Prostate gland (tissue), 2 donors: ENCODE results near the gene WWTR1.

ENCODE experiments used
- POLR2A ChIP-seq: fragments of 450-650 bp; IDR thresholded peaks from one replicate; pipeline ENCODE4 v1.6.1; 2016; ENCODE audit warnings: antibody characterized with exemption, mild to moderate bottlenecking
- POLR2AphosphoS5 ChIP-seq: sonication (generic); formaldehyde crosslinking; IDR thresholded peaks from one replicate; pipeline ENCODE4 v1.6.1; 2017; ENCODE audit warnings: antibody characterized with exemption
- TF ChIP-seq, protein P1 (sequence below), 4 experiments: fragments of 200-600 bp in 2 of 4; fragments of 450-650 bp in 2 of 4; sonication (generic) in 2 of 4; IDR thresholded peaks; 1 replicate in 3 of 4; 2 replicates in 1 of 4; pipeline ENCODE4 v1.5.1; 2016 to 2019; ENCODE audit warnings: antibody characterized with exemption in 4 of 4, mild to moderate bottlenecking in 2 of 4, moderate library complexity in 2 of 4

DNA sequence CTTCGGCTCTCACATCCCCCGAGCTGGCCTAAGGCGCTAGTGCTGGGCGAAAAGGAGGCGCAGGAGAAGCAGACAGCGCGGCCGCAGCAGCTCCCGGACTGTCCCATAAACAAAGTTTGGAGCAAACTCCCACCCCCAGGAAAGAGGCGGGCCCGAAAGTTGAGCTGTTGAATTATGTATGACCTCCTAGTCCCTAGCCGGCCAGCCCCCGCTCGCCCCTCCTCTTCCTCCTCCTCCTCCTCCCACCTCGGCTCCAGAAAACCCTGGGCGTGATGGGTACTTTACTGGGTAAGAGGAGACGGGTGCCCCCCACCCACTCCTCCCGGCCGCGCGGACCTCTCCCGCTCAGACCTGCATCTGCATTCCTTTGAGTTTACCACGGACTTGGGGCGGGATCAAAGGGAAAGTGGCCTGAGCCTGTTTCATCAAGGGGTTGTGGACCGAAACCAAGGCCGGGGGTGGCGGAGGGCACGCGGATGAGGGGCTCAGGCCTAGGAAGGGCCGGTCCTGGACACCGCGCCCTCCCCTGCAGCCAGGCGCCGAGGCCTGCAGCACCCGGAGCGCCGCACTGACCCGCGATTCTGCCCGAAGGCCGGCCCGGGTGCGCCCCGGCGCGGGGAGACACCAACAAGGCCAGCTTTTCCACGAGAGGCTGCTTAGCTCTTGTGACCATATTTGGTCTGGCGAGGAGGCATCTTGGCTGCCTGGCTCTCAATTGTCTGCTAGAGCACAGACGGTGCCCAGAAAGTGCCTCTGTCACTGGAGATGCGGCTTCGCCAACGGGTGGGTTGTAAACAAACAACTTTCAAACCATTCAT, at the start of gene WWTR1:
- TF ChIP-seq, protein P1, sequence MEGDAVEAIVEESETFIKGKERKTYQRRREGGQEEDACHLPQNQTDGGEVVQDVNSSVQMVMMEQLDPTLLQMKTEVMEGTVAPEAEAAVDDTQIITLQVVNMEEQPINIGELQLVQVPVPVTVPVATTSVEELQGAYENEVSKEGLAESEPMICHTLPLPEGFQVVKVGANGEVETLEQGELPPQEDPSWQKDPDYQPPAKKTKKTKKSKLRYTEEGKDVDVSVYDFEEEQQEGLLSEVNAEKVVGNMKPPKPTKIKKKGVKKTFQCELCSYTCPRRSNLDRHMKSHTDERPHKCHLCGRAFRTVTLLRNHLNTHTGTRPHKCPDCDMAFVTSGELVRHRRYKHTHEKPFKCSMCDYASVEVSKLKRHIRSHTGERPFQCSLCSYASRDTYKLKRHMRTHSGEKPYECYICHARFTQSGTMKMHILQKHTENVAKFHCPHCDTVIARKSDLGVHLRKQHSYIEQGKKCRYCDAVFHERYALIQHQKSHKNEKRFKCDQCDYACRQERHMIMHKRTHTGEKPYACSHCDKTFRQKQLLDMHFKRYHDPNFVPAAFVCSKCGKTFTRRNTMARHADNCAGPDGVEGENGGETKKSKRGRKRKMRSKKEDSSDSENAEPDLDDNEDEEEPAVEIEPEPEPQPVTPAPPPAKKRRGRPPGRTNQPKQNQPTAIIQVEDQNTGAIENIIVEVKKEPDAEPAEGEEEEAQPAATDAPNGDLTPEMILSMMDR (IDR thresholded peaks at IDR 0.05), result peak in 1 of 4 experiments; percentile 40
- TF ChIP-seq POLR2AphosphoS5, result peak; percentile 94
- TF ChIP-seq POLR2A, result peak; percentile 98
